Left cardiac atrium (tissue), 4 donors: ENCODE data around the gene CCR7. TPM values are rescaled to one million over a fixed set of nuclear protein-coding genes. Genes with fewer than 3 reads are reported as not detected.

Source experiments
- ATAC-seq, 2 donors: fragments of 200-7000 bp; cut with Tn5 transposase; one replicate each; pipeline ENCODE4 v1.9.1; 2020; ENCODE audit warnings: mild to moderate bottlenecking in 2 of 2, moderate library complexity in 2 of 2
- DNase-seq: peaks from one replicate; pipeline ENCODE4 v3.0.0-alpha.2; 2020
- intact Hi-C, 2 donors: fragments of 100-400 bp; cut with DNase I; formaldehyde crosslinking; loops; one replicate each; pipeline versions ENCODE4 v1.14.1 to v1.15.1; 2022 to 2023
- total RNA-seq, 2 donors: library from RNA; stranded (reverse); fragmentation: NEBNext Ultra II Directional; extraction: Animal tissue kit (Norgen Biotek cat#: 25700); gene quantifications; one replicate each; pipeline ENCODE4 v1.2.1, GENCODE V29; 2021
- donor health status: DM: no; HTN: yes; CAD: no.
- donor health status: DM: no; HTN: yes; CAD: no; lungs with severe emphysema.
- donor health status: DM: yes; HTN: yes; CAD: no.
- donor health status: Dilated cardiomyopathy.

Gene CCR7
- total RNA-seq, 2 donors from 2014 or later, result 0.29 to 0.53 TPM

- peak; percentile 87 for DNase-seq
- intact Hi-C loops, result no loop called here
- peak; percentile 54 to 81 for ATAC-seq
Observed at GRCh38 chr17:40541873-40542557, 23.3 kb downstream of the CCR7 start.

- intact Hi-C loops, result no loop called here
- ATAC-seq, result no peak
- peak; percentile 28 for DNase-seq
Observed at GRCh38 chr17:40541060-40541872, 24.0 kb downstream of the CCR7 start.

- ATAC-seq (no peak), DNase-seq (peak; percentile 19)
- intact Hi-C loops, result no loop called here
Observed at GRCh38 chr17:40540448-40540847, 24.8 kb downstream of the CCR7 start.

- intact Hi-C loops, result no loop called here
- DNase-seq, result peak; percentile 18
Observed at GRCh38 chr17:40539711-40540411, 25.4 kb downstream of the CCR7 start.

GRCh38 chr17:40538936-40539705, 26.2 kb downstream of the CCR7 start:
- no peak for ATAC-seq
- intact Hi-C loops, result no loop called here
- DNase-seq, result no peak

More at GRCh38 chr17:40539711-40540411, 25.4 kb downstream of the CCR7 start:
- ATAC-seq, result peak in 1 of 2 donors; percentile 14

GRCh38 chr17:40538019-40538935, 27.0 kb downstream of the CCR7 start:
- peak; percentile 78 for DNase-seq
- peak; percentile 29 to 64 for ATAC-seq
- intact Hi-C loops, result no loop called here

GRCh38 chr17:40536295-40537171, 28.7 kb downstream of the CCR7 start:
- intact Hi-C loops, result loop anchor here in 1 of 2 donors (1.0 kb wide), 1 partner anchor 22 kb away; no protein-coding TSS in a partner anchor
- ATAC-seq (peak; percentile 12 to 42), DNase-seq (peak; percentile 81)

GRCh38 chr17:40535924-40536294, 29.4 kb downstream of the CCR7 start:
- intact Hi-C loops, result loop anchor here in 1 of 2 donors (1.0 kb wide), 1 partner anchor 22 kb away; no protein-coding TSS in a partner anchor

GRCh38 chr17:40535438-40535837, 29.8 kb downstream of the CCR7 start:
- DNase-seq (no peak), ATAC-seq (no peak)
- intact Hi-C loops, result no loop called here

More at GRCh38 chr17:40535924-40536294, 29.4 kb downstream of the CCR7 start:
- DNase-seq, result peak; percentile 30
- ATAC-seq, result peak in 1 of 2 donors; percentile 2

- peak; percentile 20 for DNase-seq
- intact Hi-C loops, result loop anchor here (5.0 kb wide), 2 partner anchors 92 to 232 kb away; partner anchors contain the start of gene IGFBP4 (in 2 of the 2)
- no peak for ATAC-seq
Observed at GRCh38 chr17:40534371-40535189, 30.7 kb downstream of the CCR7 start.

GRCh38 chr17:40533896-40534295, 31.4 kb downstream of the CCR7 start:
- DNase-seq (peak; percentile 8), ATAC-seq (no peak)
- intact Hi-C loops, result loop anchor here (1.0 to 5.0 kb wide), 4 partner anchors 92 to 232 kb away; partner anchors contain the start of gene IGFBP4 (in 2 of the 2)

- intact Hi-C loops, result loop anchor here (1.0 to 5.0 kb wide), 4 partner anchors 90 to 230 kb away; partner anchors contain the start of gene IGFBP4 (in 2 of the 2)
- ATAC-seq, result peak; percentile 2 to 28
- DNase-seq, result peak; percentile 13
Observed at GRCh38 chr17:40532520-40533253, 32.6 kb downstream of the CCR7 start.

- DNase-seq (peak; percentile 23), ATAC-seq (no peak)
- intact Hi-C loops, result loop anchor here (5.0 kb wide), 2 partner anchors 89 to 229 kb away; partner anchors contain the start of gene IGFBP4 (in 2 of the 2)
Observed at GRCh38 chr17:40531051-40531991, 34.0 kb downstream of the CCR7 start.

- peak; percentile 11 for DNase-seq
- no peak for ATAC-seq
- intact Hi-C loops, result loop anchor here (5.0 kb wide), 2 partner anchors 88 to 228 kb away; partner anchors contain the start of gene IGFBP4 (in 2 of the 2)
Observed at GRCh38 chr17:40530531-40530994, 34.7 kb downstream of the CCR7 start.
